Stimulated activated CD4-positive, alpha-beta T cell treated with anti-CD3 and anti-CD28 coated beads, TNF-alpha, amount 100 ng/mL, for 24 hours (primary cell): ENCODE measurements around the gene ACOX2.

Source experiments
- DNase-seq, 3 experiments: peaks; one replicate each; pipeline ENCODE4 v3.0.0-alpha.2; 2020; ENCODE audit warnings: low read depth in 3 of 3

The ACOX2 gene

GRCh38 chr3:58473275-58473674 is 63.7 kb downstream of the ACOX2 start:
- no peak for DNase-seq

- DNase-seq = peak in 1 of 3 experiments; percentile 43
Observed at GRCh38 chr3:58471025-58471887, 65.7 kb downstream of the ACOX2 start.

GRCh38 chr3:58470363-58471024 is 66.5 kb downstream of the ACOX2 start:
- DNase-seq = no peak

- DNase-seq = no peak
Observed at GRCh38 chr3:58469096-58469495, 67.9 kb downstream of the ACOX2 start.

DNA sequence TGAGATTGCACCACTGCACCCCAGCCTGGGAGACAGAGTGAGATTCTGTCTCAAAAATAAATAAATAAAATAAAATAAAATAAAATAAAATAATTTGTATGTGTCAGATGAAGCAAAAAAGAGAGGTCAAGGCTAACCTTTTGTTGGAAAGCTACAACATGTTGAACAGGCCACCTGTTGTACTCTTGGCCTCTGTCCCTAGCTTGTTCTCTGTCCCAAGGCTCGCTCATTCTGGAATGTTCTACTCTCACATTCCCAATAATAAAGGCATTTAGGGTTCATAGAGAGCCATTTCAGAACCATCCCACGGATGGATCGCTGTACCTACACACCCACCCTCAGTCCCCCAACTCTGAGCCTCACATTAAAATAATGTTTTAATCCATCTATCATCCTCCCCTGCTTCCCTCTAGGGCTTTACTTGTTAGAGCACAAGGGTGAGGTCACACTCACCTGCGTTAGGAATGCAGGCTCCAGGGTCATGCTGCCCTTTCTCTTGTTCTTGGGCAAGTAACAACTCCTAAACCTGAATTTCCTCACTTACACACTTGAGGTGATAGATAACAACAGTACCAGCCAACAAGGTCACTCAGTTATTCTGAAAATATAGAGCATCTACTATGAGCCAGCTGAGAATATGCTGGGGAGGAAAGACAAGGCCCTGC is 70.0 kb downstream of the ACOX2 start:
- no peak for DNase-seq

DNA sequence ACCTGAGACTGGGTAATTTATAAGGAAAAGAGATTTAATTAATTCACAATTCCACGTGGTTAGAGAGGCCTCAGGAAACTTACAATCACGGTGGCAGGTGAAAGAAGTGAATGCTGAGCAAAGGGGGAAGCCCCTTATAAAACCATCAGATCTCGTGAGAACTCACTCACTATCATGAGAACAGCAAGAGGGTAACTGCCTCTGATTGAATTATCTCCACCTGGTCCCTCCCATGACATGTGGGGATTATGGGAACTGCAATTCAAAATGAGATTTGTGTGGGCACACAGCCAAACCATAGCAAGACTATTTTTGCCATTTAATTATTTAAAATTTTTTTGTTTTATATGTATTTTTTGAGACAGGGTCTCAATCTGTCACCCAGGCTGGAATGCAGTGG is 72.1 kb downstream of the ACOX2 start:
- DNase-seq = no peak

DNA sequence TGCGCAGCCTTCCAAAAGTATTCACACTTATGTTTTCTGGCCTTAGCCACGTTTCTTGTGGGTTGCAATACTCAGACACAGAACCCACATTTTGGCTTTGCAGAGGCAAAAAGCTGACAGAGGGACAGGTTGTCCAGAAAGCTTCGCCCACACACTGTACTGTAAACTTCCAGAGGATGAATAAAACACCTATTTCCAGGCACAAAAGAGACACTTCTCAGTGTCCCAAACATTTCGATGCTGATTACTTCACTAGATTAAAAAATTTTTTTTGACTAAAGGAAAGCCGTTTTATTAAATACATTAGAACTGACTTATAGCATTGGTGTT is 73.1 kb downstream of the ACOX2 start:
- DNase-seq = no peak

DNA sequence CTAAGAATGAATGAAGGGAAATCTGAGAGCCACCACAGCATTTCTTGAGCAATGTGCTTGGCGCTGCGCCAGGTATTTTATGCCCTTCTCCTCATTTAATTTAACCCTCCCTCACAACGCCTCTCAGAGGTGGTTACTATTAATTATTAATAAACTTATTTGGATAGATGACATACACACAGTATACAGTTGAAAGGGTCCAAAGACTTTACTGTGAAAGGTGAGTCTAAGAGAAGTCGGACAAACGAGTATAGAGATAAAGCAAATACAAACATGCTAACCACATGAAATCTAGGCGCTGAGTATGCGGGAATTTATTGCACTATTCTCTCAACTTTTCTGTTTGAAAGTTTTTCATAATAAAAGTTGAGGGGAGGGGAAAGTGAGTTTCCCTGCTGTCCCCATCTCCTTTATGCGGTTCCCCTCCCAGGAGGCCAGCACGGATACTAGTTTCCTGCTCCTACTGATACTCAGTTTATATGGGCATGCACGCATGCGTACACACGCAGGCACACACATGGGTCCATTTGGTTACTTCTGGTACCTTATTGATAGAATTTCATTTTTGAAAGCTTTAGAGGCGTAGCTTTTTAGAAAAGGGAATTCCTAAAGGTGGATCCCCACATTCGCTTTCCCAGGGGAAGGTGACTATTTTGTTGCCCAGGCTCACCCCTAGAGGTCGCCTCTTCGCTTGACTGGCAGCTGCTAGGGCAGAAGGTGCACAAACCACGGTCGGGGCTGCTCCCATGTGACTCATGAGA is 73.6 kb downstream of the ACOX2 start:
- peak; percentile 52 to 76 (median 66) for DNase-seq

- no peak for DNase-seq
Observed at GRCh38 chr3:58462829-58463180, 74.2 kb downstream of the ACOX2 start.

DNA sequence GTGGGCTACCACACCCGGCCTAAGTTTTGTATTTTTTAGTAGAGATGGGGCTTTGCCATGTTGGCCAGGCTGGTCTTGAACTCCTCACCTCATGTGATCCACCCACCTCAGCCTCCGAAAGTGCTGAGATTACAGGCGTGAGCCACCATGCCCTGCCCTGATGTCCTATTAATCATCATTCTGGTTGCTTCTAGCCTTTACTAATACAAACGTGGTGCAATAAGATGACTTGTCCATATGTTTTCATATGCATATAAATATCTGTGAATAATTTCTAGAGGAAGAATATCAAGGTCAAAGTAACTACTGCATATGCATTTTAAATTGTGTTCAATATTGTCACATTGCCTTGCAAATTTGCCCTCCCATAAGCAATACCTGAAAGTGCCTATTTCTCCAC is 77.8 kb downstream of the ACOX2 start:
- DNase-seq = no peak
